Measurements from ENCODE around the gene WDFY4.

DNA sequence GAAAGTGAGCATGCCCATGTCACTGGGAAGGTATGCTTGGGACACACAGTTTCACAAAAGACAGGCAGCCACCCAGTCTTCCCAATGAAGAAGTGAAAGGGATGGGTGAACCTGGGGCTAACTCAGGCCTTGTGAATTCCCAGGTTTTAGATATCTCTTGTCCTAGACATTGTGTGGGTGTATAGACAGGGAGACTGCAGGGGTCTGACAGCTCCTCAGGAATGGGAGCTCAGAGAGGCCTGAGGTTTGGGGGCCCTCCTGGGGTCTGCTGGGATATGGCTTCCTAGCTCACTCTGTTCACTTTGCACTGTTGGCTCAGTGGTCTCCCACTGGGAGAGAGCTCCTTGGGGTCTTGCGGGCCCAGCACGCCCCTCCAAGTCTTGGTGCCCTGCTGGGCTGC lies 47.0 kb downstream of the WDFY4 start:
- TF ChIP-seq RAD21 (IDR thresholded peaks at IDR 0.05; ENCODE audit: low read depth), result no peak
- TF ChIP-seq, protein P1, sequence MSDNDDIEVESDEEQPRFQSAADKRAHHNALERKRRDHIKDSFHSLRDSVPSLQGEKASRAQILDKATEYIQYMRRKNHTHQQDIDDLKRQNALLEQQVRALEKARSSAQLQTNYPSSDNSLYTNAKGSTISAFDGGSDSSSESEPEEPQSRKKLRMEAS (IDR thresholded peaks at IDR 0.05), result no peak
- no peak for TF ChIP-seq YY1 (IDR thresholded peaks at IDR 0.05; ENCODE audit: low read depth)
- TF ChIP-seq EP300 (IDR thresholded peaks at IDR 0.05; ENCODE audit: borderline replicate concordance), result no peak
- no peak for TF ChIP-seq ZBTB7A (IDR thresholded peaks at IDR 0.05; ENCODE audit: low read depth)

All from Ishikawa (cell line).